Measurements from ENCODE around the gene KRTAP10-6.
"Not testable (repeated sequence)": the region's sequence is repeated elsewhere in the genome, so short reads cannot be mapped to it uniquely, and the experiment has no call there.

The KRTAP10-6 gene

DNA sequence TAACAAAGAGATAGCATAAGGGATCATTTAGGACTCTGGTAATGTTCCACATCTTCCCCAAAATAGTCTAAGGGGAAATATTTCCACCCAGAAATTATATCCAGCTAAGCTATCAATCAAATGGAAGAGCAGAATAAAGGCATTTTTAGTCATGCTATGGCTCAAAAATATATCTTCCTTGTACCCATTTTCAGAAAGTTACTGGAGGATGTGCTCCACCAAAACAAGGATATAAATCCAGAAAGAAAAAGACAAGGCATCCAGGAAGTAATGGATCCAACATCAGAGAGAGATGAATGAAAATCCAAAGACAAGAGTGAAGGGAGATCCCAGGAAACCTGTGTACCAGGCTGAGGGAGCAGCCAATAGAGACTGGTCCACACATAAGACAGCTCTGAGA, 16.9 kb upstream of the KRTAP10-6 start:
- TF ChIP-seq, protein P1, sequence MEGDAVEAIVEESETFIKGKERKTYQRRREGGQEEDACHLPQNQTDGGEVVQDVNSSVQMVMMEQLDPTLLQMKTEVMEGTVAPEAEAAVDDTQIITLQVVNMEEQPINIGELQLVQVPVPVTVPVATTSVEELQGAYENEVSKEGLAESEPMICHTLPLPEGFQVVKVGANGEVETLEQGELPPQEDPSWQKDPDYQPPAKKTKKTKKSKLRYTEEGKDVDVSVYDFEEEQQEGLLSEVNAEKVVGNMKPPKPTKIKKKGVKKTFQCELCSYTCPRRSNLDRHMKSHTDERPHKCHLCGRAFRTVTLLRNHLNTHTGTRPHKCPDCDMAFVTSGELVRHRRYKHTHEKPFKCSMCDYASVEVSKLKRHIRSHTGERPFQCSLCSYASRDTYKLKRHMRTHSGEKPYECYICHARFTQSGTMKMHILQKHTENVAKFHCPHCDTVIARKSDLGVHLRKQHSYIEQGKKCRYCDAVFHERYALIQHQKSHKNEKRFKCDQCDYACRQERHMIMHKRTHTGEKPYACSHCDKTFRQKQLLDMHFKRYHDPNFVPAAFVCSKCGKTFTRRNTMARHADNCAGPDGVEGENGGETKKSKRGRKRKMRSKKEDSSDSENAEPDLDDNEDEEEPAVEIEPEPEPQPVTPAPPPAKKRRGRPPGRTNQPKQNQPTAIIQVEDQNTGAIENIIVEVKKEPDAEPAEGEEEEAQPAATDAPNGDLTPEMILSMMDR (conservative IDR thresholded peaks at IDR 0.05; ENCODE audit: low read length) = no peak
- no peak overlapping the region for H3K4me3 ChIP-seq (ENCODE audit: low read length)
- no peak for DNase-seq (ENCODE audit: low read depth)

DNA sequence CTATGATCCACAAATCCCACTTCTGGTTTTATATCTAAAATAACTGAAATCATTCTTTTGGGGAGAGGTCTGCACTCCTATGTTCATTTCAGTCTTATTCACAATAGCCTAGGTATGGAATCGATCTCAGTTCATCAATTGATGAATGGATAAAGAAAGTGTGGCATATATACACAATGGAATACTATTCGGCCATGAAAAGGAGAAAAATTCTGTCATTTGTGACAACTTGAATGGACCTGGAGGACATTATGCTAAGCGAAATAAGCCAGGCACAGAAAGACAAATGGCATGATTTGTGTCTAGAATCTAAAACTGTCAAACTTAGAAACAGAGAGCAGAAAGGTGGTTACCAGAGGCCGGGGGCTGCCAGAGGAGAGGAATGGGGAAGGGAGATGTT, 14.2 kb upstream of the KRTAP10-6 start:
- no peak overlapping the region for H3K4me3 ChIP-seq (ENCODE audit: low read length)
- DNase-seq (ENCODE audit: low read depth) = no peak
- TF ChIP-seq, protein P1 (conservative IDR thresholded peaks at IDR 0.05; ENCODE audit: low read length) = no peak

DNA sequence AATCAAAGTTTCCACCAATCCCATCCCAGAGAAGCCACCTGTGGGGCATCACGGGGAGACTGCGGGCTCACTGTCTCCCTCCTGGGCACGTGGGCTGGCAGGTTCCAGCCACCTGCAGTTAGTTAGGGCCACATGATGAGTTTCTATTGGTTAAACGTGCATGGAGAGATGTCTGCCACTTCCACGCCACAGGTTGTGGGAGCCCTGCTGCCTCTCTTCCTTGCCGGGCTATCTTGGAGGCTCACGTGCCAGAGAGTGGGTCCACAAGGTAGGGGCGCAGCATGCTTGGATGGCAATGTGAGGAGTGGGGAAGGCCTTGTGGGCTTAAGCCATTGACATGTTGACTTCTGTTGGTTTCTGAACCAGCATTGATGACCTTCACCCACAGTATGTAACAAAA, 11.6 kb upstream of the KRTAP10-6 start:
- TF ChIP-seq, protein P1 (conservative IDR thresholded peaks at IDR 0.05; ENCODE audit: low read length) = no peak
- H3K4me3 ChIP-seq (ENCODE audit: low read length) = no peak overlapping the region
- no peak for DNase-seq (ENCODE audit: low read depth)

DNA sequence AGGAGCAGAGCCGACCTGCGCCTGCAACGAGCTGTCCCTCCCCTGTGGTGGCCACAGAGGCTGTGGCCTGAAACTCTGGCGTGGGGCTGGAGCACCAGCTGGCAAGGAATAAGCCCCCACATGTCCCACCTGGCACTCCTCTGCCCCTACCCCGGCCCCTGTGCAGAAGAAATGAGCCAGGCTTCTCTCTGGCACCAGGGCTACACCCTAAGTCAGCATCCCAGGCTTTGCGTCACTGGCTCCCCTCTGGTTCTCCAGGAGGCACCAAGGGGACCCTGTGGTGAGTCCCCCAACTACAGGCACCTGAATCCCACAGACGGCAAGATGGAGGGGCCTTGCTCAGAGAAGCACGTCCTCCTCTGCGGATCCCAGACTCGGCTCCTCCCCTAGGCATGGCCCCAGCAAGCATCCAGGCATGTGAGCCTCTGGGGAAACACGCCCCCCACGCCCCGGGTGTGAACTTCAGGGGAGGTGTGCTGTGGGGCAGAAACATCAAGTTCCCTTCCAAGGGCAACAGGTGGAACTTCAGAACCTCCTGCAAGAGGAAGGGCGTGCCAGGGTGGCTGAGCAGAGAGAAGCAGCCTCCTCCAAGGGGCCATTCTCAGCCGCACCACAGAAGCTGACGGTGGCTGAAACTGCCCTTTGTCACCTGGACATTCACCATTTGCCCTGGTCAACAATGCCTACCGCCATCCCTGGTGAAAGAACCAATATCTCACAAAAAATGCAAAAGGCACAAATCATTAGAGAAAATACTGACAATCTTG, 11.0 kb upstream of the KRTAP10-6 start:
- no peak for DNase-seq (ENCODE audit: low read depth)
- H3K4me3 ChIP-seq (ENCODE audit: low read length) = no peak overlapping the region
- TF ChIP-seq, protein P1 (conservative IDR thresholded peaks at IDR 0.05; ENCODE audit: low read length) = no peak

DNA sequence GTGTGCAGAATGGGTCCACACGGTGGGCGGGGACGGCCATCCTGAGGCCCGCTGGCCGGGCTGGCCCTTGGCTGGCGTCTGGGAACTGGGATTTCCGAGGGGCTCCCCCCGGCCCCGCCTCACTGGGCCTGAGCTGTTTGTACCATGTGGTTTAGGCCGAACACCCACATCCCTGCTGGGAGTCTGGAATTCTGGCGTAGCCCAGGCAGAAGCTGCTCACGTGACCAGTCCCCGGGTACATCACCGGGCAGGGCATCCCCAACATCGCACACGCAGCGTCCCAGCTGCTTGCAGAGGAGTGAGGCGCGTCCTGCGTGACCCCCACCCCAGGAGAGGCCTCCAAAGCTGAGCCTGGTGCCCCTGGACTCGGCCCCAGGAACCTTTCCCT, 10.2 kb upstream of the KRTAP10-6 start:
- DNase-seq (ENCODE audit: low read depth) = no peak
- TF ChIP-seq, protein P1 (conservative IDR thresholded peaks at IDR 0.05; ENCODE audit: low read length) = no peak
- H3K4me3 ChIP-seq (ENCODE audit: low read length) = no peak overlapping the region

DNA sequence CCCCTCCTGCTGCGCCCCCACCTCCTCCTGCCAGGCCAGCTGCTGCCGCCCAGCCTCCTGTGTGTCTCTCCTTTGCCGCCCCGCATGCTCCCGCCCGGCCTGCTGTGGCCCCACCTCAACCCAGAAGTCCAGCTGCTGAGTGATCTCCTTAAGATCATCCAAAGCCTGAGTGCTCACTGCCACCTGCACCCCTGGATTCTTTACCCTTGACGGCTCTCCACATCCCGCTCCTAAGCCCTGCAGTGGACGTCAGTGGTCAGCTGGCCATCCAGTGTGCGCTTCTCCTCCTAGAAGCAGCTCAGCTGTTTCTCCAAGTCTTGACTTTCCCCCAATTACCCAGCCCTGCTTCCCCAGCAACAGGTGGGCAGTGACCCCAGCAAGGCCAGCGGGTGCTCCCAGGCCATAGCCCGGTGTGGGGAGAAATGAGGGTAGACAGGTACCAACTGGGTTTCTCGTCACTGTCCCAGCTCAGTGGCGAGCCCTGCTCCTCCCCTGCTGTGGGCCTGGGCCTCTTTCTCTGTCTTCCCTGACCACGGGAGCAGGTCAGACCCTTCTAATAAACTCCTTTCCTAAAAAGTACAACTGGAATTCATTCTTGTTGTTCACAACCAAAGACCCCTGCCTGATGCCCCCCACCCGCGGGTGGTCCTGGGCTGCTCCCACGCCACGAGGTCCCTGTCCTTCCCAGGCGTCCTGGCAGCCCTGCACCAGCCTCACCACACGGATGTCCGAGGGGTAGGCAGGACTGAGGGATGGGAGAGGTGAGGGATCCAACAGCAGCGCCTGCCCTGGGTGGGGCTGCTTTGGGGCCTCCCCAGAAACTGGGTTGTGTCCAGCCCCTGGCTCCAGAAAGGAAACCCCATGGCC, 9.5 kb upstream of the KRTAP10-6 start:
- no peak for DNase-seq (ENCODE audit: low read depth)
- TF ChIP-seq, protein P1 (conservative IDR thresholded peaks at IDR 0.05; ENCODE audit: low read length) = no peak
- H3K4me3 ChIP-seq (ENCODE audit: low read length) = no peak overlapping the region

DNA sequence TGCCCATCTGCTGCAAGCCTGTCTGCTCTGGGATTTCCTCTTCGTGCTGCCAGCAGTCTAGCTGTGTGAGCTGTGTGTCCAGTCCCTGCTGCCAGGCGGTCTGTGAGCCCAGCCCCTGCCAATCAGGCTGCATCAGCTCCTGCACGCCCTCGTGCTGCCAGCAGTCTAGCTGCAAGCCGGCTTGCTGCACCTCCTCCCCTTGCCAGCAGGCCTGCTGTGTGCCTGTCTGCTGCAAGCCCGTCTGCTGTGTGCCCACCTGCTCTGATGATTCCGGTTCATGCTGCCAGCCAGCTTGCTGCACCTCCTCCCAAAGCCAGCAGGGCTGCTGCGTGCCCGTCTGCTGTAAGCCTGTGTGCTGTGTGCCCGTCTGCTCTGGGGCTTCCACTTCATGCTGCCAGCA, 8.8 kb upstream of the KRTAP10-6 start:
- not testable (repeated sequence) for DNase-seq (ENCODE audit: low read depth)

DNA sequence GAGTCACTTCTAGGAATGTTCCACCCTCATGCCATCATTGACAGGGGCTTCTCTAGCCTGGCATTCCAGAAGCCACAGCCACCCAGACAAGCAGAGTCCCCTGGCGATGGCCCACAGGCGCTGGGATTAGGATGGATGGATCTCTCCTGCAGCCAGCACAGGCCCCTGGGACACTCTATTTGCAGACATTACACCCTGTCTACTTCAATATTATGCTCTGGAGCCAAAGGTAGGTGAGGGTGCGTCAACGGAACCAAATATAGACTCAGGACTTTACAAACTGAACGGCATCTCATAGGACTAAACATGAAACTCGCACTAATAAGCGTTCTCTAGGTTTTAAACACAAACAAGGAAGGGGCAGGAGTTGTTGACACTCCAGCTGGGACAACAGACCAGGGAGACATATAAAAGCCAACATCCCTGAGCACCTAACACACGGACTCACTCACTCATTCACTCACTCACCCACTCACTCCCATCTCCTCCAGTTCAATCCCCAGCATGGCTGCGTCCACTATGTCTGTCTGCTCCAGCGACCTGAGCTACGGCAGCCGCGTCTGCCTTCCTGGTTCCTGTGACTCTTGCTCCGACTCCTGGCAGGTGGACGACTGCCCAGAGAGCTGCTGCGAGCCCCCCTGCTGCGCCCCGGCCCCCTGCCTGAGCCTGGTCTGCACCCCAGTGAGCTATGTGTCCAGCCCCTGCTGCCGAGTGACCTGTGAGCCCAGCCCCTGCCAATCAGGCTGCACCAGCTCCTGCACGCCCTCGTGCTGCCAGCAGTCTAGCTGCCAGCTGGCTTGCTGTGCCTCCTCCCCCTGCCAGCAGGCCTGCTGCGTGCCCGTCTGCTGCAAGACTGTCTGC, 8.0 kb upstream of the KRTAP10-6 start, which contains the start of gene KRTAP10-7:
TSS of gene KRTAP10-7 (plus strand) at position 480 of the 861 bp plus-strand sequence. CDS start at position 505, 25 bp downstream.
- DNase-seq (ENCODE audit: low read depth); H3K4me3 ChIP-seq (ENCODE audit: low read length): not testable (repeated sequence)

More for the DNA sequence above, 8.8 kb upstream of the KRTAP10-6 start:
- not testable (repeated sequence) for H3K4me3 ChIP-seq (ENCODE audit: low read length)

Measured in AG10803 (cell line).